Measurements from ENCODE around the gene KMT2A. TPM values are rescaled to one million over a fixed set of nuclear protein-coding genes. Genes with fewer than 3 reads are reported as not detected.
"Not testable (repeated sequence)": the region's sequence is repeated elsewhere in the genome, so short reads cannot be mapped to it uniquely, and the experiment has no call there.

Gene KMT2A
- 20.6 and 31.1 TPM in 2 replicates for total RNA-seq (2014; rRNA removed; shearing (Covaris generic))

DNA sequence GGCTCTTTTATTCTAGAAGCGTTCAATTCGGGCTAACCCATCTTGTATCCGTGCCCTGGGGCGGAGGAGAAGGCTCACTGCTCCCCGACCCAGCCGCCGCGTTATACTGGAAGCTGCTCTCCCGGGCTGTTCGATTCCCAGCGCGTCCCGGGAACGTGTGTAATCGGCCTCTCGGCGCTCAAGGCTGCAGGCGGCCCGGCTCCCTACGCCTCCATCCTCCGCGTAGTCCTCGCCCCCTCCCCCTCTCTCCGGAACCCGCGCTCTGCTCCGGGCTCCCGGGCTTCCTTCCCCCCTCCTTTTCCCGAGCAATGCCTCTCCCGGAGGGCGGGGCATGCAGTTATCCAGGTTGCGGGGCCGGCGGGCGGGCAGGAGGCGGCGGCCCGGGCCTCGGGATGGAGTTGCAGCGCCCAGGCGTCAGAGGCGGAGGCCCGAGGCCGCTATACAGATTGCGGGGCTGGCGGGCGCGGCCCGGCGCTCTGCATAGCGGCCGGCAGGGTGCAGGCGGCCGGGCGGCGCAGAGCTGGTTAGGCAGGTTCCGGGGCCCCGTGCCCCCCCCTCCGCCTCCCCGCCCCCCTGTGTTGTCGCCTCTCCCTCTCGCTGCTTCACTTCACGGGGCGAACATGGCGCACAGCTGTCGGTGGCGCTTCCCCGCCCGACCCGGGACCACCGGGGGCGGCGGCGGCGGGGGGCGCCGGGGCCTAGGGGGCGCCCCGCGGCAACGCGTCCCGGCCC, at the start of gene KMT2A:
Gene KMT2A, plus strand, starts transcription at position 600 of the 732 bp plus-strand sequence. Its CDS starts 21 bp downstream, at position 621.
- DNase-seq, result peak; percentile 97
- no peaks in the 10 kb centered on the region for H3K36me3 ChIP-seq (replicated peaks; ENCODE audit: control insufficient read depth, insufficient read depth, low read length)
- peaks cover 3% of the 10 kb centered on the region; the same call in 1 of the 2 replicates for H3K27me3 ChIP-seq (ENCODE audit: control insufficient read depth, insufficient read depth, low read length)
- peak within 1 kb of the TSS; percentile 85 for H3K4me3 ChIP-seq (ENCODE audit: insufficient read depth, low read depth, low read length)

- Histone ChIP-seq H3K36me3 (replicated peaks; ENCODE audit: control insufficient read depth, insufficient read depth, low read length) (peaks cover 3% of the 10 kb centered on the region), H3K4me3 (ENCODE audit: insufficient read depth, low read depth, low read length) (no peak overlapping the region), H3K27me3 (ENCODE audit: control insufficient read depth, insufficient read depth, low read length) (no peaks in the 10 kb centered on the region)
- DNase-seq, result no peak
Measured at GRCh38 chr11:118396097-118396501, 40.2 kb upstream of the KMT2A start.

GRCh38 chr11:118397448-118397847, 38.8 kb upstream of the KMT2A start:
- no peak overlapping the region for H3K4me3 ChIP-seq (ENCODE audit: insufficient read depth, low read depth, low read length)
- no peak for DNase-seq
- H3K36me3 ChIP-seq (replicated peaks; ENCODE audit: control insufficient read depth, insufficient read depth, low read length), result peaks cover 3% of the 10 kb centered on the region
- H3K27me3 ChIP-seq (ENCODE audit: control insufficient read depth, insufficient read depth, low read length), result no peaks in the 10 kb centered on the region

GRCh38 chr11:118398791-118399559, 37.3 kb upstream of the KMT2A start:
- 0 out of 2 replicates have a peak, but pooled peaks cover 1% of the 10 kb centered on the region for H3K36me3 ChIP-seq (replicated peaks; ENCODE audit: control insufficient read depth, insufficient read depth, low read length)
- DNase-seq, result no peak
- no peaks in the 10 kb centered on the region for H3K27me3 ChIP-seq (ENCODE audit: control insufficient read depth, insufficient read depth, low read length)
- H3K4me3 ChIP-seq (ENCODE audit: insufficient read depth, low read depth, low read length), result no peak overlapping the region

DNA sequence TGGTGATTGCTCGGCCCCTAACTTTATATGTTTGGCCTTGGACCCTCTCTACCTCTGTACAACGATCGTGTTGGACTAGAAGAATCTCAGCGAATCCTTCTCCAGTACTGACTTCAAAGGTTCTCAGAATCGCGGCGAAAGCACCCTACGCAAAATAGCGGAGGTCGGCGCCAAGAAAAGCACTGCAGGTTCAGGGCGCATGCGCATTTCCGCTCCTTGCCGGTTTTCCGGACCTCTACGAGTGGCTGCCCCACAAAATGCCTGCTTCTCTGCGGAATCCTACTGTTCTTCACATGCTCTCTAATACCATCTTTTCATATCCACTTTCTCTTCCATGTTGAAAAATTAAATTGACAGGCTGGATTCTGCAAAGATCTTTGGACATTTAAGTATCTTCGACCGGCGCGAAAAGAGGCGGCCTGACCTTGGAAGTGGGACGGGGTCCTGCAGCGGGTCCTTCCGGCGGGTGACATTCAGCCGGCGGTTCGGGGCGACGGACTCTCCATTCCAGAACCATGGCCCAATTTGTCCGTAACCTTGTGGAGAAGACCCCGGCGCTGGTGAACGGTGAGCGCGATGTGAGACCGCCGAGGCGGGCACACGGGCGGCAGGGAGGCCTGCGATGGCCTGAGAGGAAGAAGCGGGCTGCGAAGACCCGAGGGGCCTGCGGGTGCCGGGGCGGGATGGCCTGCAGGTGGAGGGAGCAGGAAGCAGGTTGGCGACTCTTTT, 35.0 kb upstream of the KMT2A start, which contains the start of gene ATP5MG:
Gene ATP5MG, plus strand, starts transcription at position 456 of the 729 bp plus-strand sequence. Its CDS starts 60 bp downstream, at position 516.
- DNase-seq, result peak; percentile 86
- peaks cover 2% of the 10 kb centered on the region; the same call in 1 of the 2 replicates for H3K36me3 ChIP-seq (replicated peaks; ENCODE audit: control insufficient read depth, insufficient read depth, low read length)

DNA sequence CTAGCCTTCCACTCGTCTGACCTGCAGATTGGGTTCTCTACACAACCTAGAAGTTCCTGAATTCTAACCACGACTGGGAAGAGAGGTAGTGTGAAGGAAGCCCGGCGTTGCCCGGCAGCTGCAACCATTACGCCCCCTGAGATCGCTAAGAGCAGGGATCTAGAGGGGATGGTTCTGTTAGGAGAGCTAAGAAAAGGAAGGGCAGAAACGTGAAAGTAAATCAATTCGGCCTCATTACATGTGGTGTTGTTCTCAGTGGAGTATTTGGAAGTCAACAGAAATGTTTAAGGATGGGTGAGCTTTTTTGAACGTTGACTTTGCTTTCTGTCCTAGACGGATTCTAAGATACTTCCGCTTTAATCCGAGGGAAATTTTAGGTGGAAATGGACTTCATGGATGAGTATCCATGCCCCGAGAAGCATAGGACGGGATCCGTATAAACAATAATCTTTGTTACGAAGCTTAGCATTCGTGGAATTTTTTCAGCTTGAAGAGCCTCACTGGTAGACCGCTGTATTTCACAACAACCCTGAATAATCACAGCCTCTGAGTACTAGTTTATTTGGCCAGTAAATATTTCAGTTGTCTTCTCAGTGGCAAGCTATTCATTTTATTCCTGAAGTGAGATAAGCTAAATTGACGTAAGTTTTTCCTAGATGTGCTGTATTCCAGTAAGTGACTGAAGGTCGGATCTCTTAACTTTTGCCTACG, 34.3 kb upstream of the KMT2A start:
- Histone ChIP-seq H3K27me3 (ENCODE audit: control insufficient read depth, insufficient read depth, low read length) (no peaks in the 10 kb centered on the region), H3K36me3 (replicated peaks; ENCODE audit: control insufficient read depth, insufficient read depth, low read length) (peaks cover 4% of the 10 kb centered on the region; the same call in 1 of the 2 replicates), H3K4me3 (ENCODE audit: insufficient read depth, low read depth, low read length) (peak overlapping the region; percentile 94)
- no peak for DNase-seq

More for the DNA sequence above, 35.0 kb upstream of the KMT2A start, which contains the start of gene ATP5MG:
- Histone ChIP-seq H3K4me3 (ENCODE audit: insufficient read depth, low read depth, low read length) (peak within 1 kb of the TSS; percentile 94), H3K27me3 (ENCODE audit: control insufficient read depth, insufficient read depth, low read length) (no peaks in the 10 kb centered on the region)

DNA sequence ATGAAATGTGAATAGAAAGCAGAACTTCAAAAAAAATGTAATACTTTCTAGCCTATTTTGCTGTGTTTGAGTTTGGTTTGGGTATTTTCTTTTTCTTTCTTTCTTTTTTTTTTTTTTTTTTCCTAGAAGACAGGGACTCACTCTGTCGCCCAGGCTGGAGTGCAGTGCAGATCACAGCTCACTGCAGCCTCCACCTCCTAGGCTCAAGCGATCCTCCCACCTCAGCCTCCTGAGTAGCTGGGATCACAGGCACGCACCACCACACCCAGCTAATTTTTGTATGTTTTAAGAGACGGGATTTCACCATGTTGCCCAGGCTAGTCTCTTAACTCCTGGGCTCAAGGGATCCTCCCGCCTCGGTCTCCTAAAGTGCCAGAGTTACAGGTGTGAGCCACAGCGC, 33.7 kb upstream of the KMT2A start:
- H3K4me3 ChIP-seq (ENCODE audit: insufficient read depth, low read depth, low read length), result peak overlapping the region; percentile 94; the same call in 1 of the 2 replicates
- H3K27me3 ChIP-seq (ENCODE audit: control insufficient read depth, insufficient read depth, low read length); DNase-seq; H3K36me3 ChIP-seq (replicated peaks; ENCODE audit: control insufficient read depth, insufficient read depth, low read length): not testable (repeated sequence)

DNA sequence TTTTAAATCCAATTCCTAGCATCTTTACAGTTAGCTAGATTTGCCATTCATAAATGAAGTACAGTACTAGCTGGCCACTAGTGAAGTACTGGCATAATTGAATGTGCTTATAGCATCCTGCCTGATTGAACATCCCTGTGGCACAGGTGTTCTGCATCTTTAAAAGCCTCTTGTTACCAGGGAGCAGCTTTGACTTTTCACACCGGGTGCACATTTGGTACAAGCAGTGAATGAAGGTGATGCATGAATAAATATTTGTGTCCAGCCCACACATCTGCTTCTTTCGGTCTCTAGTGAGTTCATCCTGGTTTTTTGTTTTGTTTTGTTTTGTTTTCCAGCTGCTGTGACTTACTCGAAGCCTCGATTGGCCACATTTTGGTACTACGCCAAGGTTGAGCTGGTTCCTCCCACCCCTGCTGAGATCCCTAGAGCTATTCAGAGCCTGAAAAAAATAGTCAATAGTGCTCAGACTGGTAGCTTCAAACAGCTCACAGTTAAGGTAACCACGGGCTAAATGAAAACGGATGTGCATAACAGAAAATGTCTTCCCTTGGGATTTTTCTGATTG, 29.6 kb upstream of the KMT2A start:
- Histone ChIP-seq H3K4me3 (ENCODE audit: insufficient read depth, low read depth, low read length) (no peak overlapping the region), H3K27me3 (ENCODE audit: control insufficient read depth, insufficient read depth, low read length) (no peaks in the 10 kb centered on the region), H3K36me3 (replicated peaks; ENCODE audit: control insufficient read depth, insufficient read depth, low read length) (peaks cover 5% of the 10 kb centered on the region)
- no peak for DNase-seq

GRCh38 chr11:118410055-118410745, 26.1 kb upstream of the KMT2A start:
- no peak overlapping the region for H3K4me3 ChIP-seq (ENCODE audit: insufficient read depth, low read depth, low read length)
- H3K36me3 ChIP-seq (replicated peaks; ENCODE audit: control insufficient read depth, insufficient read depth, low read length), result peaks cover 5% of the 10 kb centered on the region
- no peak for DNase-seq
- H3K27me3 ChIP-seq (ENCODE audit: control insufficient read depth, insufficient read depth, low read length), result no peaks in the 10 kb centered on the region

DNA sequence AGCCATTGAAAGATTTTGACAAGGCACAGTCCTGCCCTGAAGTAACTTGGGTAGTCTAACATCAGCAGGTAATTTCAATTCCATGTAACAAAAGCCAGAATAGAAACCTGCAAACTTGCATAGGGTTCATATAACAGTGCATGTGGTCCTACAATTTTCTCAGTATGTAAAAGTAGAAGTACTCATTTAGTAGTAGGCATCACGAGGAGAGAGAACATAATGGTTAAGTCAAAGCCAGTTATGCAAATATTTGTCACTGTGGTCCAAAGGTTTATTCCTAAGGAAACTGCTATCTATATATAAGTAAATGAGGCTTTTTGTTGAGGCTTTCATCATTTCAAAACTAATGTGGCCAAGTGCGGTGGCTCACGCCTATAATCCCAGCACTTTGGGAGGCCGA, 24.8 kb upstream of the KMT2A start:
- Histone ChIP-seq H3K27me3 (ENCODE audit: control insufficient read depth, insufficient read depth, low read length) (no peaks in the 10 kb centered on the region), H3K36me3 (replicated peaks; ENCODE audit: control insufficient read depth, insufficient read depth, low read length) (peaks cover 3% of the 10 kb centered on the region), H3K4me3 (ENCODE audit: insufficient read depth, low read depth, low read length) (no peak overlapping the region)
- DNase-seq, result no peak

- Histone ChIP-seq H3K36me3 (replicated peaks; ENCODE audit: control insufficient read depth, insufficient read depth, low read length) (no peaks in the 10 kb centered on the region; the same call in none of the 2 replicates), H3K27me3 (ENCODE audit: control insufficient read depth, insufficient read depth, low read length) (no peaks in the 10 kb centered on the region), H3K4me3 (ENCODE audit: insufficient read depth, low read depth, low read length) (no peak overlapping the region)
- no peak for DNase-seq
Measured at GRCh38 chr11:118412921-118413320, 23.4 kb upstream of the KMT2A start.

GRCh38 chr11:118415062-118415738, 21.1 kb upstream of the KMT2A start:
- DNase-seq, result no peak
- H3K4me3 ChIP-seq (ENCODE audit: insufficient read depth, low read depth, low read length), result no peak overlapping the region
- no peaks in the 10 kb centered on the region for H3K36me3 ChIP-seq (replicated peaks; ENCODE audit: control insufficient read depth, insufficient read depth, low read length)
- H3K27me3 ChIP-seq (ENCODE audit: control insufficient read depth, insufficient read depth, low read length), result no peaks in the 10 kb centered on the region

DNA sequence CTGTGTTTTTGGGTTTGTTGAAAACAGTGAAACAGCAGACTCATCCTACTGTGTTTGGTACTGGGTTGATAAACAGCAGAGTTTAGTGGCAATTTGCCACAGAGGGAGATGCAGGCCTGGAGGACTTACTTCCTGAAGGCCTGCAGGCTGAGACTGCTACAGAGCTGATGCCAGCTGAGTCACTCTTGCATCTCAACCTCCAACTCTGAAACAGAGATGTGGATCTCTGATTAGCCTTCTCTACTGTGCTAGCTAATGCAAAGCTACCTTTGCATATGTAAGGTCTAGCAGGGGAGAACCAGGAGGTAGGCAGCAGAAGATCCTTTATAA, 20.6 kb upstream of the KMT2A start:
- Histone ChIP-seq H3K27me3 (ENCODE audit: control insufficient read depth, insufficient read depth, low read length) (no peaks in the 10 kb centered on the region), H3K4me3 (ENCODE audit: insufficient read depth, low read depth, low read length) (no peak overlapping the region), H3K36me3 (replicated peaks; ENCODE audit: control insufficient read depth, insufficient read depth, low read length) (no peaks in the 10 kb centered on the region)
- DNase-seq, result peak; percentile 71
